WTC11 (cell line): ENCODE measurements around the gene SPNS3. TPM values are rescaled to one million over a fixed set of nuclear protein-coding genes. Genes with fewer than 3 reads are reported as not detected.

Experiments used
- ATAC-seq: fragments of 200-7000 bp; cut with Tn5 transposase; 2 replicates; pipeline ENCODE4 v1.10.0; 2021; ENCODE audit warnings: mild to moderate bottlenecking, moderate library complexity
- CTCF ChIA-PET: fragments of 300-600 bp; sonication (Branson Sonifier 250); formaldehyde crosslinking; loops from one replicate; lab custom pipeline; 2021; ENCODE audit warnings: antibody characterized with exemption; lab: Charles Lee
- POLR2A ChIA-PET: fragments of 350-600 bp; sonication (Branson Sonifier 250); formaldehyde crosslinking; loops from one replicate; lab custom pipeline; 2021; ENCODE audit warnings: antibody characterized with exemption; lab: Charles Lee
- DNase-seq: peaks from one replicate; pipeline ENCODE4 v3.0.0; 2021; ENCODE audit warnings: low spot score
- H3K27ac Mint-ChIP-seq: 2 replicates; pipeline ENCODE4 v1.8.0; 2021; ENCODE audit warnings: mixed read lengths
- H3K27me3 Mint-ChIP-seq: 2 replicates; pipeline ENCODE4 v1.8.0; 2021; ENCODE audit warnings: low read depth, mild to moderate bottlenecking, moderate library complexity, mixed read lengths
- H3K36me3 Mint-ChIP-seq: 2 replicates; pipeline ENCODE4 v1.8.0; 2021; ENCODE audit warnings: mixed read lengths
- H3K4me1 Mint-ChIP-seq: 2 replicates; pipeline ENCODE4 v1.8.0; 2022; ENCODE audit warnings: mixed read lengths
- H3K4me3 Mint-ChIP-seq: 2 replicates; pipeline ENCODE4 v1.8.0; 2021; ENCODE audit warnings: mild to moderate bottlenecking, moderate library complexity, mixed read lengths
- H3K9me3 Mint-ChIP-seq: 2 replicates; pipeline ENCODE4 v1.8.0; 2021; ENCODE audit warnings: mixed read lengths
- ATF3 ChIP-seq: sonication (generic); formaldehyde crosslinking; conservative IDR thresholded peaks from 2 replicates; pipeline ENCODE4 v1.8.1; 2022; ENCODE audit warnings: mild to moderate bottlenecking, missing genetic modification reagents
- E2F5 ChIP-seq: sonication (generic); formaldehyde crosslinking; IDR thresholded peaks from 2 replicates; pipeline ENCODE4 v1.8.1; 2022; ENCODE audit warnings: mild to moderate bottlenecking, moderate library complexity, missing genetic modification reagents
- ESRRA ChIP-seq: sonication (generic); formaldehyde crosslinking; IDR thresholded peaks from 2 replicates; pipeline ENCODE4 v1.8.1; 2022; ENCODE audit warnings: mild to moderate bottlenecking, missing genetic modification reagents, borderline replicate concordance
- FOXK1 ChIP-seq: sonication (generic); formaldehyde crosslinking; IDR thresholded peaks from 2 replicates; pipeline ENCODE4 v1.8.0; 2022; ENCODE audit warnings: mild to moderate bottlenecking, moderate library complexity, missing genetic modification reagents
- FOXP4 ChIP-seq: sonication (generic); formaldehyde crosslinking; IDR thresholded peaks from 2 replicates; pipeline ENCODE4 v1.8.0; 2022; ENCODE audit warnings: mild to moderate bottlenecking, missing genetic modification reagents
- GTF2I ChIP-seq: fragments of 250-450 bp; sonication (Bioruptor Pico); conservative IDR thresholded peaks from 2 replicates; pipeline ENCODE4 v1.4.0; 2021; ENCODE audit warnings: mild to moderate bottlenecking
- IRF1 ChIP-seq: sonication (generic); formaldehyde crosslinking; IDR thresholded peaks from 2 replicates; pipeline ENCODE4 v1.8.0; 2023; ENCODE audit warnings: missing genetic modification reagents
- MAX ChIP-seq: sonication (generic); formaldehyde crosslinking; IDR thresholded peaks from 2 replicates; pipeline ENCODE4 v1.8.0; 2022; ENCODE audit warnings: mild to moderate bottlenecking, missing genetic modification reagents
- NR2C2 ChIP-seq: sonication (generic); formaldehyde crosslinking; IDR thresholded peaks from 2 replicates; pipeline ENCODE4 v1.8.0; 2022; ENCODE audit warnings: mild to moderate bottlenecking, missing genetic modification reagents
- PRDM15 ChIP-seq: sonication (generic); formaldehyde crosslinking; IDR thresholded peaks from 2 replicates; pipeline ENCODE4 v1.8.0; 2022; ENCODE audit warnings: missing genetic modification reagents
- SP1 ChIP-seq: sonication (generic); formaldehyde crosslinking; conservative IDR thresholded peaks from 2 replicates; pipeline ENCODE4 v1.8.1; 2022; ENCODE audit warnings: missing genetic modification reagents
- STAT6 ChIP-seq: sonication (generic); formaldehyde crosslinking; conservative IDR thresholded peaks from 2 replicates; pipeline ENCODE4 v1.8.1; 2023; ENCODE audit warnings: mild to moderate bottlenecking, low read depth, missing genetic modification reagents, moderate library complexity
- ZNF121 ChIP-seq: sonication (generic); formaldehyde crosslinking; IDR thresholded peaks from 2 replicates; pipeline ENCODE4 v1.8.0; 2023; ENCODE audit warnings: missing genetic modification reagents
- ZNF232 ChIP-seq: sonication (generic); formaldehyde crosslinking; IDR thresholded peaks from 2 replicates; pipeline ENCODE4 v1.8.0; 2022; ENCODE audit warnings: mild to moderate bottlenecking, missing genetic modification reagents
- total RNA-seq: library from RNA; stranded (reverse); gene quantifications from 3 replicates; pipeline ENCODE4 v1.2.3, GENCODE V29; 2021

The SPNS3 gene
- total RNA-seq, 1 experiment from 2014 or later, result not detected

GRCh38 chr17:4492721-4493561, 59.2 kb downstream of the SPNS3 start (continued):
- no peak for TF ChIP-seq STAT6
- TF ChIP-seq ATF3 (CRISPR knock-in tag), result no peak
- TF ChIP-seq IRF1 (CRISPR knock-in tag), result no peak
- TF ChIP-seq GTF2I (CRISPR knock-in tag), result no peak
- peak; percentile 82 for TF ChIP-seq NR2C2 (CRISPR knock-in tag)
- TF ChIP-seq FOXK1 (CRISPR knock-in tag), result peak; percentile 89
- TF ChIP-seq FOXP4 (CRISPR knock-in tag), result peak; percentile 94
- TF ChIP-seq ESRRA (CRISPR knock-in tag), result peak; percentile 52; the same call in 1 of the 2 replicates
- TF ChIP-seq SP1 (CRISPR knock-in tag), result peak; percentile 51; the same call in 1 of the 2 replicates
- TF ChIP-seq ZNF232 (CRISPR knock-in tag), result peak; percentile 84; the same call in 1 of the 2 replicates
- TF ChIP-seq MAX (CRISPR knock-in tag), result peak; percentile 73; the same call in 1 of the 2 replicates
- TF ChIP-seq, all 79 proteins: peak for 27

GRCh38 chr17:4497101-4497824, 63.5 kb downstream of the SPNS3 start:
- CTCF ChIA-PET, result interaction anchor here (0.6 to 4.3 kb wide), 2 partner anchors 77 to 634 kb away, joined by 3 to 30 read pairs; no protein-coding TSS in a partner anchor
- ATAC-seq, result no peak
- TF ChIP-seq PRDM15 (CRISPR knock-in tag), result no peak
- TF ChIP-seq ZNF121 (CRISPR knock-in tag), result no peak
- TF ChIP-seq E2F5 (CRISPR knock-in tag), result no peak
- TF ChIP-seq, all 79 proteins: peak for 0
- no peak overlapping the region for H3K27ac Mint-ChIP-seq
- POLR2A ChIA-PET, result interaction anchor here (0.6 kb wide), 1 partner anchor 19 kb away, joined by 6 read pairs; no protein-coding TSS in a partner anchor
- H3K27me3 Mint-ChIP-seq, result peaks cover 63% of the 10 kb centered on the region
- H3K4me1 Mint-ChIP-seq, result peaks cover 16% of the 10 kb centered on the region
- no peak for DNase-seq
- no peaks in the 10 kb centered on the region for H3K9me3 Mint-ChIP-seq
- no peaks in the 10 kb centered on the region for H3K36me3 Mint-ChIP-seq
- H3K4me3 Mint-ChIP-seq, result peak overlapping the region; percentile 40
